Measurements from ENCODE around the gene GPC6. TPM values are rescaled to one million over a fixed set of nuclear protein-coding genes. Genes with fewer than 3 reads are reported as not detected.

The GPC6 gene
- total and polyA plus RNA-seq, 4 donors: 5.9 to 29.1 (median 18.2) TPM

- TF ChIP-seq TAF1 (conservative IDR thresholded peaks at IDR 0.05) (no peak), JUND (IDR thresholded peaks at IDR 0.05) (no peak), ZBTB33 (IDR thresholded peaks at IDR 0.05) (no peak), RXRA (IDR thresholded peaks at IDR 0.05) (no peak), SP1 (IDR thresholded peaks at IDR 0.05) (no peak), HNF4G (IDR thresholded peaks at IDR 0.05) (no peak), MAX (IDR thresholded peaks at IDR 0.05) (no peak), ATF3 (IDR thresholded peaks at IDR 0.05) (no peak), YY1 (IDR thresholded peaks at IDR 0.05) (no peak), GABPA (IDR thresholded peaks at IDR 0.05 in 1 of 2, conservative IDR thresholded peaks at IDR 0.05 in 1 of 2) (no peak), REST (IDR thresholded peaks at IDR 0.05) (no peak), FOXA2 (IDR thresholded peaks at IDR 0.05) (no peak)
- no peak overlapping the region for H3K4me3 ChIP-seq (ENCODE audit: low read depth in 1 of 3, low read length in 3 of 3)
- no peak overlapping the region for H3K27ac ChIP-seq (ENCODE audit: low read depth in 1 of 2, low read length in 2 of 2)
- H3K4me1 ChIP-seq (ENCODE audit: control insufficient read depth in 4 of 4, insufficient read depth in 4 of 4, low read length in 3 of 4): no peaks in the 10 kb centered on the region
- no peak overlapping the region for H3K9ac ChIP-seq (ENCODE audit: low read depth in 1 of 2, low read length in 2 of 2)
- no peaks in the 10 kb centered on the region for H3K9me3 ChIP-seq (ENCODE audit: control insufficient read depth in 4 of 4, low read length in 3 of 4)
- H3K36me3 ChIP-seq (ENCODE audit: control insufficient read depth in 4 of 4, insufficient read depth in 3 of 4, low read depth in 1 of 4, low read length in 3 of 4): no peaks in the 10 kb centered on the region
- no peak for DNase-seq (ENCODE audit: low spot score)
- H3K27me3 ChIP-seq (ENCODE audit: control insufficient read depth in 4 of 4, insufficient read depth in 4 of 4, low read length in 3 of 4): no peaks in the 10 kb centered on the region
These were observed 794.2 kb downstream of the GPC6 start for GRCh38 chr13:94020833-94021232.

- H3K4me1 ChIP-seq (ENCODE audit: control insufficient read depth in 4 of 4, insufficient read depth in 4 of 4, low read length in 3 of 4): no peaks in the 10 kb centered on the region
- no peaks in the 10 kb centered on the region for H3K27me3 ChIP-seq (ENCODE audit: control insufficient read depth in 4 of 4, insufficient read depth in 4 of 4, low read length in 3 of 4)
- no peak for TF ChIP-seq EGR1 (IDR thresholded peaks at IDR 0.05; ENCODE audit: low read depth in 2 of 2)
- no peak for TF ChIP-seq GABPA (IDR thresholded peaks at IDR 0.05 in 1 of 2, conservative IDR thresholded peaks at IDR 0.05 in 1 of 2)
- no peak for TF ChIP-seq SP1 (IDR thresholded peaks at IDR 0.05)
- no peak for TF ChIP-seq MAX (IDR thresholded peaks at IDR 0.05)
- TF ChIP-seq ATF3 (IDR thresholded peaks at IDR 0.05): no peak
- TF ChIP-seq CTCF (IDR thresholded peaks at IDR 0.05; ENCODE audit: low read depth, low read length, missing input control): no peak
- TF ChIP-seq RXRA (IDR thresholded peaks at IDR 0.05): no peak
- no peak for TF ChIP-seq FOXA1 (IDR thresholded peaks at IDR 0.05)
- TF ChIP-seq JUND (IDR thresholded peaks at IDR 0.05): no peak
- no peak for TF ChIP-seq TAF1 (conservative IDR thresholded peaks at IDR 0.05)
- no peak for TF ChIP-seq RAD21 (IDR thresholded peaks at IDR 0.05)
- no peak for TF ChIP-seq HNF4G (IDR thresholded peaks at IDR 0.05)
- 53% methylated on average over 2 of the region's 2 CpGs for WGBS
- H3K36me3 ChIP-seq (ENCODE audit: control insufficient read depth in 4 of 4, insufficient read depth in 3 of 4, low read depth in 1 of 4, low read length in 3 of 4): no peaks in the 10 kb centered on the region
- H3K9ac ChIP-seq (ENCODE audit: low read depth in 1 of 2, low read length in 2 of 2): no peak overlapping the region
- no peaks in the 10 kb centered on the region for H3K9me3 ChIP-seq (ENCODE audit: control insufficient read depth in 4 of 4, low read length in 3 of 4)
- no peak for DNase-seq (ENCODE audit: low spot score)
- H3K27ac ChIP-seq (ENCODE audit: low read depth in 1 of 2, low read length in 2 of 2): no peak overlapping the region
- no peak overlapping the region for H3K4me3 ChIP-seq (ENCODE audit: low read depth in 1 of 3, low read length in 3 of 3)
These were observed 801.6 kb downstream of the GPC6 start for GRCh38 chr13:94028234-94028633.

Data from liver (tissue), 9 donors.